BE2C (cell line): ENCODE results near the gene MAP6.

Source experiments
- DNase-seq: peaks from one replicate; pipeline ENCODE4 v3.0.0-alpha.2; 2020
- H3K27me3 ChIP-seq: fragments of 250-450 bp; sonication (Bioruptor Pico); 2 replicates; pipeline ENCODE4 v1.5.1; 2020; ENCODE audit warnings: mild to moderate bottlenecking
- H3K36me3 ChIP-seq: fragments of 250-450 bp; sonication (Bioruptor Pico); 2 replicates; pipeline ENCODE4 v1.5.1; 2020; ENCODE audit warnings: mild to moderate bottlenecking
- H3K4me1 ChIP-seq: fragments of 250-450 bp; sonication (Bioruptor Pico); 2 replicates; pipeline ENCODE4 v1.5.1; 2020
- H3K4me3 ChIP-seq: 2 replicates; pipeline ENCODE4 v1.5.1; 2011; ENCODE audit warnings: low read depth, low read length
- H3K9me3 ChIP-seq: fragments of 250-450 bp; sonication (Bioruptor Pico); 2 replicates; pipeline ENCODE4 v1.5.1; 2020
- CTCF ChIP-seq: IDR thresholded peaks from 2 replicates; pipeline ENCODE4 v1.5.1; 2012; ENCODE audit warnings: mild to moderate bottlenecking, low read depth, low read length

Gene MAP6

DNA sequence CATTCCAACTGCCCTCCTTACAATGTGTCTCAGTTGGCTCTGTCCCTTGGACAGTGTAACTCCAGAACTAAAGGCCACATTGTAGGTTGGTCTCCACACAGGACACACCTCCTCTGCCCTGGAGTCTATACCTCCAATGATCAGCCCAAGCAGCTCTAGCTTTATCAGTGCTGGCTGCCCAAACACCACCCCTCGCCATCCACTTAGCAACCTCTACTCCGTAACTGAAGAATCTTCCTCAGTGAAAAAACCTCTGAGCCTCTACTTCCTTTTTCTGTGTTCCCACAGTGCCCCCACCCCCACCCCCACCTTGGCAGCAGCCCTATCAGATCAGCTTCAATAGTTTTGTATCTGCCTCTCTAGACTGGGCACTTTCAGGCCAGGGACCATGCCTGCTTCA, 73.4 kb downstream of the MAP6 start:
- Histone ChIP-seq H3K4me3 (no peak overlapping the region), H3K9me3 (no peaks in the 10 kb centered on the region), H3K27me3 (no peaks in the 10 kb centered on the region), H3K36me3 (no peaks in the 10 kb centered on the region), H3K4me1 (no peaks in the 10 kb centered on the region; the same call in 1 of the 2 replicates)
- no peak for DNase-seq
- TF ChIP-seq CTCF: no peak

DNA sequence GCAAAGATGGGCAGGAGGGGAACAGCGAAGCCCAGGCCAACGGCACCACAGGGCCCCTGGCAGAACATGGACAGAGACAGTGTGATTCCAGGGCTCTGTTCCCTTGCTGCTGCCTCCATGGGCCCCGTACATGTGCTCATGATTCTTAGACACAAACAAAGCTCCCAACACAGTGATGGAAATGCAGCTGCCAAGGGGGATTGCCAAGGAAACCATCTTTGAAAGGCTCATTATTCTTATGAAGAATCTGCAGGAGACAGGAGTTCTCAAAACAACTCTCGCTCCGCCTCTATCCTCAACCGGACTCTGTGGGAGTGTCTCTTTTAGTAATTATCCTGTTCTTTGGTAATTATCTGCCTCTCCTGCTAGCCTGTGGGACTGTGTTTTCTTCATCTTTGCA, 74.6 kb downstream of the MAP6 start:
- Histone ChIP-seq H3K9me3 (no peaks in the 10 kb centered on the region), H3K4me3 (no peak overlapping the region), H3K27me3 (no peaks in the 10 kb centered on the region), H3K4me1 (no peaks in the 10 kb centered on the region; the same call in 1 of the 2 replicates), H3K36me3 (no peaks in the 10 kb centered on the region)
- no peak for TF ChIP-seq CTCF
- no peak for DNase-seq

DNA sequence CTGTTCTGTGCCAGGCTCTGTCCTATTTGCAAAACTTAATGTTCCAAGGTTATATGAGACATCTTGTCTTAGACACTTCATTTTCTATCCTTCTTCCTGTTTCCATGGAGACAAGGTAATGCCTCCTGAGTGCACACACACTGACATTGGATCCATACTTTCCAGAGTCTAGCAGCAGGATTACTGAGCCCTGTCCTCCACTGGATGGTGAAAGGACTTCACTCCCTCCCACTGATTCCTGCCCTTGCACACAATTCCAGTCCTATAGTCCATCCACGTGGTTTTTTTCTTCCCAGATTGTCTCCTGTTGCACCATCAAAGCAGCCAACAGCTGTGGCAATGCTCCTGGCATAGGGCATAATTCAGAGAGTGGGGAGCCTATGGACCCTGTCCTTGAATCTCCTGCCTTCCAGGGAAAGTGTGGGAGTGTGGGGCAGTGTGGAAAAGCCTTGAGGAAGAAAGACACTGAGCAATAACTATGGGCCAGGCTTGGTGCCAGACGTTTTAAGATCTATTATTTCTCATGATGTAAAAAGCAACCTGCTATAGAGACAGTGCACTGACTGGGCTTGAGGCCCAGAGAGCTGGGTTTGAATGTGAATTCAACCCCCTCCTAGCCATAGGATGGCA, 75.4 kb downstream of the MAP6 start:
- Histone ChIP-seq H3K9me3 (no peaks in the 10 kb centered on the region), H3K27me3 (no peaks in the 10 kb centered on the region), H3K4me3 (no peak overlapping the region), H3K4me1 (no peaks in the 10 kb centered on the region; the same call in 1 of the 2 replicates), H3K36me3 (no peaks in the 10 kb centered on the region)
- no peak for DNase-seq
- no peak for TF ChIP-seq CTCF

DNA sequence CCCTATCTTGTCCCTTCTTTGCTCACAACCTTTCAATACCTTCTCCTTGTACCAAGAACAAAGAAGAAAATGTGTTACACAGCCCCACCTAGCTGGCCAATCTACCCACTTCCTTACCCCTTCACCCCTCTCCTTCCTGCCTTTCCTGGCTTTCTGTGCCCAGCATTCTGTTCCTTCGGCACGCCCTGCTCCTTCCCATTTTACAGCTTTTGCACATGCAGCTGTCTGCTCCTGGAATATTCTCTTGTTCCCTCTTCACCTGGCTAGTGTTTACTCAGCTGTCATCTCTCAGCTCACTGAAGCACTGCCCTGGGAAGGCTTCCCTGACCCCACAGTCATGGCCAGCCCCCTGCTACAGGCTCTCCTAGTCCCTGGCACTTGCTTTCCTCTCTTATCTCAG, 76.1 kb downstream of the MAP6 start:
- H3K9me3 ChIP-seq: no peaks in the 10 kb centered on the region
- DNase-seq: no peak
- TF ChIP-seq CTCF: no peak

GRCh38 chr11:75591966-75592365, 76.9 kb downstream of the MAP6 start:
- no peaks in the 10 kb centered on the region for H3K9me3 ChIP-seq
- no peak overlapping the region for H3K4me3 ChIP-seq
- no peak for TF ChIP-seq CTCF
- H3K27me3 ChIP-seq: no peaks in the 10 kb centered on the region
- H3K36me3 ChIP-seq: no peaks in the 10 kb centered on the region
- DNase-seq: no peak
- no peaks in the 10 kb centered on the region for H3K4me1 ChIP-seq

More for the DNA sequence above, 76.1 kb downstream of the MAP6 start:
- Histone ChIP-seq H3K27me3 (no peaks in the 10 kb centered on the region), H3K4me3 (no peak overlapping the region), H3K4me1 (no peaks in the 10 kb centered on the region; the same call in 1 of the 2 replicates), H3K36me3 (no peaks in the 10 kb centered on the region)

GRCh38 chr11:75591371-75591770, 77.5 kb downstream of the MAP6 start:
- no peak for TF ChIP-seq CTCF
- DNase-seq: no peak
- no peaks in the 10 kb centered on the region for H3K36me3 ChIP-seq
- no peaks in the 10 kb centered on the region for H3K27me3 ChIP-seq
- no peaks in the 10 kb centered on the region for H3K9me3 ChIP-seq
- H3K4me3 ChIP-seq: no peak overlapping the region
- H3K4me1 ChIP-seq: no peaks in the 10 kb centered on the region
